GM18520 (cell line): ENCODE results near the gene DDN.

ENCODE experiments used
- ATAC-seq: cut with Tn5 transposase; IDR thresholded peaks from one replicate; pipeline ENCODE4 v1.9.1; 2021; ENCODE audit not compliant: unreplicated experiment

DDN gene

GRCh38 chr12:49014547-49014946 is 15.4 kb upstream of the DDN start:
- no peak for ATAC-seq

- ATAC-seq: no peak
Measured at GRCh38 chr12:49013428-49013827, 14.3 kb upstream of the DDN start.

- ATAC-seq: no peak
Measured at GRCh38 chr12:49012739-49013138, 13.6 kb upstream of the DDN start.

GRCh38 chr12:49010092-49010668 is 11.0 kb upstream of the DDN start:
- ATAC-seq: no peak

- ATAC-seq: no peak
Measured at GRCh38 chr12:49008943-49009342, 9.8 kb upstream of the DDN start.

- ATAC-seq: no peak
Measured at GRCh38 chr12:49000346-49000745, 1.2 kb upstream of the DDN start.

- no peak for ATAC-seq
Measured at GRCh38 chr12:48998497-48999353, 450 bp downstream of the DDN start.

GRCh38 chr12:48997719-48998496 is 1.3 kb downstream of the DDN start:
- peak; percentile 34 for ATAC-seq

GRCh38 chr12:48996794-48997718 is 2.1 kb downstream of the DDN start:
- ATAC-seq: no peak

- ATAC-seq: no peak
Measured at GRCh38 chr12:48995086-48995879, 3.9 kb downstream of the DDN start.

- no peak for ATAC-seq
Measured at GRCh38 chr12:48994224-48995085, 4.7 kb downstream of the DDN start.

- no peak for ATAC-seq
Measured at GRCh38 chr12:48993787-48994186, 5.4 kb downstream of the DDN start.

- ATAC-seq: no peak
Measured at GRCh38 chr12:48991247-48992050, 7.7 kb downstream of the DDN start.

GRCh38 chr12:48990552-48990951 is 8.6 kb downstream of the DDN start:
- ATAC-seq: no peak

- ATAC-seq: no peak
Measured at GRCh38 chr12:48988030-48988649, 11.0 kb downstream of the DDN start.

GRCh38 chr12:48986720-48987291 is 12.4 kb downstream of the DDN start:
- no peak for ATAC-seq

- ATAC-seq: no peak
Measured at GRCh38 chr12:48985901-48986300, 13.3 kb downstream of the DDN start.
